IPS DF 6.9 (cell line): ENCODE data around the gene ACER3.
A peak's percentile ranks its signal among the peaks of the same experiment; 100 is the strongest.
"Not testable (repeated sequence)": the region's sequence is repeated elsewhere in the genome, so short reads cannot be mapped to it uniquely, and the experiment has no call there.

ENCODE experiments used
- DNase-seq: peaks from one replicate; pipeline ENCODE4 v3.0.0-alpha.2; 2013; ENCODE audit warnings: low read depth, low spot score
- H3K27ac ChIP-seq: one replicate; pipeline ENCODE4 v1.5.1; 2013; ENCODE audit warnings: low read length, control low read depth
- H3K27me3 ChIP-seq: 2 replicates; pipeline ENCODE4 v1.6.1; 2013; ENCODE audit warnings: mild to moderate bottlenecking, low read length; ENCODE audit not compliant: control insufficient read depth, insufficient read depth
- H3K36me3 ChIP-seq: 2 replicates; pipeline ENCODE4 v1.6.1; 2013; ENCODE audit warnings: low read length; ENCODE audit not compliant: control insufficient read depth, insufficient read depth
- H3K4me1 ChIP-seq: 2 replicates; pipeline ENCODE4 v1.6.1; 2013; ENCODE audit warnings: low read length; ENCODE audit not compliant: control insufficient read depth, insufficient read depth
- H3K4me3 ChIP-seq: 2 replicates; pipeline ENCODE4 v1.5.1; 2013; ENCODE audit warnings: mild to moderate bottlenecking, low read length
- H3K9me3 ChIP-seq: 2 replicates; pipeline ENCODE4 v1.6.1; 2013; ENCODE audit warnings: low read length, inconsistent platforms; ENCODE audit not compliant: control insufficient read depth, insufficient read depth
- WGBS: extraction: QIAGEN DNeasy Blood & Tissue Kit; methylation state at CpG from one replicate; pipeline ENCODE4 v1.1.7; 2013; ENCODE audit warnings: mixed read lengths, missing lambda C conversion rate; ENCODE audit not compliant: insufficient read length, insufficient coverage; 5-methylcytosine and 5-hydroxymethylcytosine counted together

ACER3 gene

GRCh38 chr11:76860539-76861475 lies at the start of gene ACER3:
Gene ACER3, plus strand, starts transcription at chr11:76860918. Its CDS starts 59 bp downstream, at chr11:76860977.
- Histone ChIP-seq H3K9me3 (no peaks in the 10 kb centered on the region), H3K4me1 (no peaks in the 10 kb centered on the region; the same call in 1 of the 2 replicates), H3K4me3 (peak within 1 kb of the TSS; percentile 74; the same call in 1 of the 2 replicates), H3K27me3 (no peaks in the 10 kb centered on the region), H3K36me3 (no peaks in the 10 kb centered on the region), H3K27ac (no peak within 1 kb of the TSS)
- WGBS, result no CpG with 5 or more reads among the region's 73 CpGs
- DNase-seq, result peak; percentile 70

GRCh38 chr11:76811259-76811658 lies 49.5 kb upstream of the ACER3 start:
- Histone ChIP-seq H3K9me3 (no peaks in the 10 kb centered on the region), H3K27ac (no peak overlapping the region), H3K27me3 (no peaks in the 10 kb centered on the region), H3K4me3 (no peak overlapping the region), H3K4me1 (no peaks in the 10 kb centered on the region), H3K36me3 (no peaks in the 10 kb centered on the region)
- DNase-seq, result no peak
- WGBS, result no CpG with 5 or more reads among the region's 4 CpGs

GRCh38 chr11:76814414-76814813 lies 46.3 kb upstream of the ACER3 start:
- no peaks in the 10 kb centered on the region for H3K4me1 ChIP-seq
- H3K4me3 ChIP-seq, result no peak overlapping the region
- no peaks in the 10 kb centered on the region for H3K36me3 ChIP-seq
- no peak overlapping the region for H3K27ac ChIP-seq
- H3K27me3 ChIP-seq, result no peaks in the 10 kb centered on the region
- WGBS, result no CpG with 5 or more reads among the region's 2 CpGs
- no peak for DNase-seq
- no peaks in the 10 kb centered on the region for H3K9me3 ChIP-seq

- not testable (repeated sequence) for H3K27ac ChIP-seq, DNase-seq, H3K36me3 ChIP-seq, H3K9me3 ChIP-seq, H3K4me1 ChIP-seq, H3K4me3 ChIP-seq, H3K27me3 ChIP-seq
- WGBS, result no CpG with 5 or more reads among the region's 7 CpGs
Observed at GRCh38 chr11:76815678-76816077, 45.0 kb upstream of the ACER3 start.

GRCh38 chr11:76820184-76820566 lies 40.5 kb upstream of the ACER3 start:
- Histone ChIP-seq H3K27me3 (no peaks in the 10 kb centered on the region), H3K27ac (no peak overlapping the region), H3K4me1 (0 out of 2 replicates have a peak, but pooled peaks cover 5% of the 10 kb centered on the region), H3K36me3 (no peaks in the 10 kb centered on the region), H3K4me3 (no peak overlapping the region), H3K9me3 (no peaks in the 10 kb centered on the region)
- no CpG with 5 or more reads among the region's 1 CpG for WGBS
- DNase-seq, result no peak

GRCh38 chr11:76821396-76821795 lies 39.3 kb upstream of the ACER3 start:
- no CpG with 5 or more reads among the region's 29 CpGs for WGBS
- not testable (repeated sequence) for H3K36me3 ChIP-seq, DNase-seq

GRCh38 chr11:76822406-76822805 lies 38.3 kb upstream of the ACER3 start:
- no peaks in the 10 kb centered on the region for H3K27me3 ChIP-seq
- H3K27ac ChIP-seq, result no peak overlapping the region
- WGBS, result no CpG with 5 or more reads among the region's 1 CpG
- H3K36me3 ChIP-seq, result no peaks in the 10 kb centered on the region
- no peak overlapping the region for H3K4me3 ChIP-seq
- no peaks in the 10 kb centered on the region for H3K9me3 ChIP-seq
- H3K4me1 ChIP-seq, result 0 out of 2 replicates have a peak, but pooled peaks cover 5% of the 10 kb centered on the region
- no peak for DNase-seq

More at GRCh38 chr11:76821396-76821795, 39.3 kb upstream of the ACER3 start:
- not testable (repeated sequence) for H3K27ac ChIP-seq, H3K9me3 ChIP-seq, H3K4me1 ChIP-seq, H3K27me3 ChIP-seq, H3K4me3 ChIP-seq

- no peaks in the 10 kb centered on the region for H3K27me3 ChIP-seq
- 0 out of 2 replicates have a peak, but pooled peaks cover 5% of the 10 kb centered on the region for H3K4me1 ChIP-seq
- no peak overlapping the region for H3K4me3 ChIP-seq
- H3K9me3 ChIP-seq, result no peaks in the 10 kb centered on the region
- H3K27ac ChIP-seq, result no peak overlapping the region
- H3K36me3 ChIP-seq, result no peaks in the 10 kb centered on the region
- no CpG with 5 or more reads among the region's 9 CpGs for WGBS
- DNase-seq, result no peak
Observed at GRCh38 chr11:76823481-76824028, 37.2 kb upstream of the ACER3 start.

GRCh38 chr11:76824083-76824939 lies 36.4 kb upstream of the ACER3 start:
- no CpG with 5 or more reads among the region's 9 CpGs for WGBS
- no peaks in the 10 kb centered on the region for H3K36me3 ChIP-seq
- no peak overlapping the region for H3K4me3 ChIP-seq
- H3K4me1 ChIP-seq, result 0 out of 2 replicates have a peak, but pooled peaks cover 5% of the 10 kb centered on the region
- DNase-seq, result no peak
- no peaks in the 10 kb centered on the region for H3K9me3 ChIP-seq
- H3K27ac ChIP-seq, result no peak overlapping the region
- no peaks in the 10 kb centered on the region for H3K27me3 ChIP-seq
